Neural cell (in vitro differentiated cells): Measurements from ENCODE around the gene GRK3.

Source experiments
- CTCF ChIP-seq: fragments of 450-650 bp; IDR thresholded peaks from 2 replicates; pipeline ENCODE4 v1.5.1; 2014; ENCODE audit warnings: antibody characterized with exemption, mild to moderate bottlenecking, moderate library complexity; ENCODE audit not compliant: poor library complexity, severe bottlenecking
- EP300 ChIP-seq: fragments of 450-650 bp; conservative IDR thresholded peaks from 2 replicates; pipeline ENCODE4 v1.6.1; 2014; ENCODE audit warnings: antibody characterized with exemption, mild to moderate bottlenecking, moderate library complexity; ENCODE audit not compliant: poor library complexity, severe bottlenecking
- EZH2 ChIP-seq: fragments of 200-600, 300-800 bp; shearing (Covaris generic), sonication (generic); IDR thresholded peaks from 2 replicates; pipeline ENCODE4 v1.6.1; 2014; ENCODE audit warnings: antibody characterized with exemption, low read length, borderline replicate concordance, mild to moderate bottlenecking; ENCODE audit not compliant: insufficient read depth, poor library complexity, severe bottlenecking
- MXI1 ChIP-seq: fragments of 450-650 bp; conservative IDR thresholded peaks from 2 replicates; pipeline ENCODE4 v1.6.1; 2014; ENCODE audit warnings: antibody characterized with exemption, mild to moderate bottlenecking; ENCODE audit not compliant: poor library complexity, severe bottlenecking
- POLR2AphosphoS5 ChIP-seq: IDR thresholded peaks from 2 replicates; pipeline ENCODE4 v1.6.1; 2012
- RAD21 ChIP-seq: fragments of 450-650 bp; conservative IDR thresholded peaks from 2 replicates; pipeline ENCODE4 v1.6.1; 2014; ENCODE audit warnings: antibody characterized with exemption, mild to moderate bottlenecking, moderate library complexity
- REST ChIP-seq: IDR thresholded peaks from 2 replicates; pipeline ENCODE4 v1.6.1; 2012; ENCODE audit warnings: borderline replicate concordance
- SMC3 ChIP-seq: fragments of 450-650 bp; conservative IDR thresholded peaks from 2 replicates; pipeline ENCODE4 v1.6.1; 2014; ENCODE audit warnings: antibody characterized with exemption, mild to moderate bottlenecking, moderate library complexity; ENCODE audit not compliant: poor library complexity
- TAF1 ChIP-seq: IDR thresholded peaks from 2 replicates; pipeline ENCODE4 v1.6.1; 2012; ENCODE audit warnings: low read depth

GRCh38 chr22:25637672-25638071, 73.2 kb downstream of the GRK3 start:
- TF ChIP-seq MXI1 (no peak), CTCF (no peak), EZH2 (no peak), EP300 (no peak), TAF1 (no peak), SMC3 (no peak), REST (no peak), POLR2AphosphoS5 (no peak), RAD21 (no peak)
